Prostate gland (tissue), 2 donors: Measurements from ENCODE around the gene CTNNA3.

ENCODE experiments used
- CTCF ChIP-seq, 4 experiments: fragments of 200-600 bp in 2 of 4; fragments of 450-650 bp in 2 of 4; sonication (generic) in 2 of 4; IDR thresholded peaks; 1 replicate in 3 of 4; 2 replicates in 1 of 4; pipeline ENCODE4 v1.5.1; 2016 to 2019; ENCODE audit warnings: antibody characterized with exemption in 4 of 4, mild to moderate bottlenecking in 2 of 4, moderate library complexity in 2 of 4
- POLR2A ChIP-seq: fragments of 450-650 bp; IDR thresholded peaks from one replicate; pipeline ENCODE4 v1.6.1; 2016; ENCODE audit warnings: antibody characterized with exemption, mild to moderate bottlenecking
- POLR2AphosphoS5 ChIP-seq: sonication (generic); formaldehyde crosslinking; IDR thresholded peaks from one replicate; pipeline ENCODE4 v1.6.1; 2017; ENCODE audit warnings: antibody characterized with exemption

GRCh38 chr10:66803174-66803573 lies 892.8 kb downstream of the CTNNA3 start:
- TF ChIP-seq POLR2A (no peak), CTCF (IDR thresholded peaks at IDR 0.05) (no peak), POLR2AphosphoS5 (no peak)
